Testis (tissue), 3 donors: ENCODE measurements around the gene ATP13A1. TPM values are rescaled to one million over a fixed set of nuclear protein-coding genes. Genes with fewer than 3 reads are reported as not detected.

Source experiments
- DNase-seq: peaks from one replicate; pipeline ENCODE4 v3.0.0-alpha.2; 2019
- H3K27ac ChIP-seq, 2 donors: fragments of 200-600 bp; sonication (generic); one replicate each; pipeline ENCODE4 v1.5.1; 2019
- H3K27me3 ChIP-seq: fragments of 200-600 bp; sonication (generic); one replicate; pipeline ENCODE4 v1.5.1; 2019
- H3K36me3 ChIP-seq: fragments of 200-600 bp; sonication (generic); one replicate; pipeline ENCODE4 v1.5.1; 2017; ENCODE audit warnings: low read depth; ENCODE audit errors: missing control alignments
- H3K4me1 ChIP-seq: fragments of 200-600 bp; sonication (generic); one replicate; pipeline ENCODE4 v1.5.1; 2019
- H3K4me3 ChIP-seq, 2 donors: fragments of 200-600 bp; sonication (generic); one replicate each; pipeline ENCODE4 v1.5.1; 2017 to 2019
- H3K9me3 ChIP-seq: fragments of 200-600 bp; sonication (generic); one replicate; pipeline ENCODE4 v1.5.1; 2017
- POLR2A ChIP-seq: fragments of 450-650 bp; IDR thresholded peaks from one replicate; pipeline ENCODE4 v1.6.1; 2017; ENCODE audit warnings: antibody characterized with exemption, mild to moderate bottlenecking, moderate library complexity
- WGBS, 2 donors: methylation state at CpG; one replicate each; pipeline ENCODE4 v1.1.5; 2018; 5-methylcytosine and 5-hydroxymethylcytosine counted together
- intact Hi-C: fragments of 100-400 bp; cut with DNase I; formaldehyde crosslinking; loops from one replicate; pipeline ENCODE4 v1.15.1; 2023; ENCODE audit warnings: low total_unique reads
- polyA plus RNA-seq: library from polyadenylated mRNA; stranded (reverse); fragments of 350-450 nt; fragmentation: Illumina TruSeq; extraction: RNeasy Lipid Tissue Mini Kit (QIAGEN cat#74804); gene quantifications from one replicate; pipeline ENCODE4 v1.2.3, GENCODE V29; 2014; ENCODE audit warnings: low read depth, low replicate concordance; ENCODE audit not compliant: insufficient read depth
- total RNA-seq, 2 donors: library from RNA; depleted of rRNA; stranded (reverse); fragments of >200 nt; gene quantifications; one replicate each; pipeline ENCODE4 v1.2.3, GENCODE V29; 2016
- TF ChIP-seq, protein P1 (sequence below), 3 experiments: fragments of 450-650 bp in 2 of 3; fragments of 200-600 bp in 1 of 3; sonication (generic) in 1 of 3; IDR thresholded peaks; one replicate each; pipeline ENCODE4 v1.5.1; 2016 to 2019; ENCODE audit warnings: antibody characterized with exemption in 3 of 3, mild to moderate bottlenecking in 2 of 3, moderate library complexity in 1 of 3

The ATP13A1 gene
- total and polyA plus RNA-seq, 3 donors from 2014 or later, result 64.1 to 360 (median 292) TPM

DNA sequence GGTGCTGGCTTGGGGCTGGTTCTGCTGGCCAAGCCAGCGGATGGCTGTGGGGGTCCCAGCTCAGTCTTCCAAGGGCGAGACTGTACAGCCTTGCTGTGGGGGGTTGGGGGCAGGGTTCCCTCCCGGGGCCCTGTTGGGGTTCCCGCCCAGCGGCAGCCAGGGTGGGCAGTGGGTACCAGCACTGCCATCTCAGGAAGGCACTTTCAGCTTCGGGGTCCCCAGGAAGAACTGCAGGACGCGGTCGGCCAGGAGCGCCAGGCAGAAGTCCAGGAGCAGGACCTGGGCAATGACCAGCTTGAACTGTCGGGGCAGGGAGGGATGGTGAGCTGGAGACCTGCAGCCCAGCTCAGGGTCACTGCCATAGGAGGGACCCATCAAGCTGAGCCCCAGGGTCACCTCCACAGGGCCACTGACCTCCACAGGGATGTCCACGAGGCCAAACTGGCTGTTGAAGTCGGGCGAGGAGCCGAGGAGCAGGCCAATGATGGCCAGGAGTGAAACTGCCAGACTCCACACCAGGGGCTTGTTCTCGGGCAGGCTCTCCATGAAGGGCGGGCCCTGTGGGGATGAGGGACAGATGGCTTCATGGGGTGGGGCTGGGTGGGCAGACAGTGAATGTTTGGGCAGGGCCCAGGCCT is 18.1 kb downstream of the ATP13A1 start:
- no peaks in the 10 kb centered on the region for H3K9me3 ChIP-seq
- no peak overlapping the region for H3K27ac ChIP-seq
- intact Hi-C loops, result loop anchor here (5.0 kb wide), 1 partner anchor 113 kb away; no protein-coding TSS in a partner anchor
- no peaks in the 10 kb centered on the region for H3K27me3 ChIP-seq
- H3K36me3 ChIP-seq, result no peaks in the 10 kb centered on the region
- WGBS, 2 donors, result 72 to 91% methylated on average over 2 to 17 of the region's 17 CpGs
- no peak for TF ChIP-seq POLR2A
- TF ChIP-seq, protein P1, sequence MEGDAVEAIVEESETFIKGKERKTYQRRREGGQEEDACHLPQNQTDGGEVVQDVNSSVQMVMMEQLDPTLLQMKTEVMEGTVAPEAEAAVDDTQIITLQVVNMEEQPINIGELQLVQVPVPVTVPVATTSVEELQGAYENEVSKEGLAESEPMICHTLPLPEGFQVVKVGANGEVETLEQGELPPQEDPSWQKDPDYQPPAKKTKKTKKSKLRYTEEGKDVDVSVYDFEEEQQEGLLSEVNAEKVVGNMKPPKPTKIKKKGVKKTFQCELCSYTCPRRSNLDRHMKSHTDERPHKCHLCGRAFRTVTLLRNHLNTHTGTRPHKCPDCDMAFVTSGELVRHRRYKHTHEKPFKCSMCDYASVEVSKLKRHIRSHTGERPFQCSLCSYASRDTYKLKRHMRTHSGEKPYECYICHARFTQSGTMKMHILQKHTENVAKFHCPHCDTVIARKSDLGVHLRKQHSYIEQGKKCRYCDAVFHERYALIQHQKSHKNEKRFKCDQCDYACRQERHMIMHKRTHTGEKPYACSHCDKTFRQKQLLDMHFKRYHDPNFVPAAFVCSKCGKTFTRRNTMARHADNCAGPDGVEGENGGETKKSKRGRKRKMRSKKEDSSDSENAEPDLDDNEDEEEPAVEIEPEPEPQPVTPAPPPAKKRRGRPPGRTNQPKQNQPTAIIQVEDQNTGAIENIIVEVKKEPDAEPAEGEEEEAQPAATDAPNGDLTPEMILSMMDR (IDR thresholded peaks at IDR 0.05), result no peak
- no peak overlapping the region for H3K4me3 ChIP-seq
- peaks cover 4% of the 10 kb centered on the region for H3K4me1 ChIP-seq
- no peak for DNase-seq

DNA sequence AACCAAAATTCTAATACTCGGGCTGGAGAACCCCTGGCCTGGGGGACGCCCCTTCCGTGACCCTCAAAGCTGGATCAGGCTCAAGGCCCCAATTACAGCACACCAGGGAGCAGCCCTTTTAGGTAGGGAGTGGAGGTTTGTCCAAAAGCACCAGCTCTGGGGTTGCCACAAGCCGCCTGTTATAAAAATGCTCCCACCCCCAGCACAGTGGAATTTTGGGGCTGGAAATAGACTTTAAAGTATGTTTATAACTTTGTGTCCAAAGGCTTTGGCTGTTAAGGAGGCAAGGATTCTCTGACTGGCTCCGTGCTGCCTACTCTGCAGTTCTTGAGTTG is 19.5 kb downstream of the ATP13A1 start:
- H3K27ac ChIP-seq, result no peak overlapping the region
- H3K27me3 ChIP-seq, result no peaks in the 10 kb centered on the region
- DNase-seq, result no peak
- H3K4me3 ChIP-seq, result peak overlapping the region in 1 of 2 donors; percentile 80
- WGBS, 2 donors, result 14 to 23% methylated on average over 5 of the region's 5 CpGs
- H3K4me1 ChIP-seq, result peaks cover 4% of the 10 kb centered on the region
- no peak for TF ChIP-seq POLR2A
- TF ChIP-seq, protein P1 (IDR thresholded peaks at IDR 0.05), result no peak
- no peaks in the 10 kb centered on the region for H3K36me3 ChIP-seq
- intact Hi-C loops, result no loop called here
- no peaks in the 10 kb centered on the region for H3K9me3 ChIP-seq

DNA sequence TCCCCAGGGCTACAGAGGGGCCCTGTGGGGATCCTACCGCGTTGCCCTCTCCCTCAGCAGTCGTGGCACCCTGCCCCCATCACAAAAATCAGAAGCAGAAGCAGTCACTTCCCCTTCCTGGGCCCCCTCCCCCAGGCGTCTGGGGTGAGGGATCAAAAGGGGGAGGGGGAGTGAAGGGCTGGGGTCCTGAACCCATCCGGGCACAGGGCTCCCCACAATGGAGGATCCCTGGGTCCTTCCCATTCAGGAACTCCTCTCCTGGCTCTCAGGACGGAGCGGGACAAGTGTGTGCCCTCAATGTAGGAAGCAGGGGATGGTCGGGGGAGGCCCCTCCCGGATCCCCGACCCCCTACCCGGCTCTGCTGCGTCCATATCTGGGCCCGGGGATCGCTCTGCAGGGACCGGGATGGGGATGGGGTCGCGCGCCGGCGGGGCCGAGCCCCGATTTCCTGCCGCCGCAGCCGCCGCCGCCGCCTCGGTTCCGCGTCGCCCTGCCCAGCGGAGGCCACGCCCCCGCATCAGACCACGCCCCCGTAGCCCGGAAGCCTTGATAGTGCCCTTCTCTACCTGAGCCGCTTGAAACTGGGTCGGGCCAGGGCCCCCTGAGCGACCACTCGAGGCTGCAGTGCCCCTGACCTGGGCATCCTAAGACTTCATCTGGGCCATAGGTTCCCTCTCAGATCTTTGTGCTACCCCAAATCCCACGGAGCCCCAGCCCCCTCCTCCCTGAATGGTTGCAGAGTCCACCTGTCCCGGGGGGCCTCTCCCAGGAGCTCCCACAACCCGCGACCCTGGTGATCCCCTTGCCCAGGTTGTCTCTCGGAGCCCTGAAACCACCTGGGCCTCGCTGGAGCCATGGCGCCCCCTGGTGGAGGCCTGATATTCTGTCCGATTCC is 20.1 kb downstream of the ATP13A1 start, which contains the start of gene GMIP:
Gene GMIP, minus strand, starts transcription at position 500 of the 896 bp plus-strand sequence. Its CDS starts 128 bp downstream, at position 372.
- DNase-seq, result peak; percentile 77
- TF ChIP-seq POLR2A, result no peak
- TF ChIP-seq, protein P1 (IDR thresholded peaks at IDR 0.05), result peak; percentile 91 to 95 (median 93)
- intact Hi-C loops, result no loop called here
- no peaks in the 10 kb centered on the region for H3K36me3 ChIP-seq
- H3K4me1 ChIP-seq, result peaks cover 4% of the 10 kb centered on the region
- no peaks in the 10 kb centered on the region for H3K9me3 ChIP-seq
- 0% methylated on average over 13 to 50 of the region's 50 CpGs for WGBS, 2 donors
- H3K4me3 ChIP-seq, result peak within 1 kb of the TSS; percentile 58 to 80
- H3K27me3 ChIP-seq, result no peaks in the 10 kb centered on the region
- peak within 1 kb of the TSS; percentile 12 to 55 for H3K27ac ChIP-seq

DNA sequence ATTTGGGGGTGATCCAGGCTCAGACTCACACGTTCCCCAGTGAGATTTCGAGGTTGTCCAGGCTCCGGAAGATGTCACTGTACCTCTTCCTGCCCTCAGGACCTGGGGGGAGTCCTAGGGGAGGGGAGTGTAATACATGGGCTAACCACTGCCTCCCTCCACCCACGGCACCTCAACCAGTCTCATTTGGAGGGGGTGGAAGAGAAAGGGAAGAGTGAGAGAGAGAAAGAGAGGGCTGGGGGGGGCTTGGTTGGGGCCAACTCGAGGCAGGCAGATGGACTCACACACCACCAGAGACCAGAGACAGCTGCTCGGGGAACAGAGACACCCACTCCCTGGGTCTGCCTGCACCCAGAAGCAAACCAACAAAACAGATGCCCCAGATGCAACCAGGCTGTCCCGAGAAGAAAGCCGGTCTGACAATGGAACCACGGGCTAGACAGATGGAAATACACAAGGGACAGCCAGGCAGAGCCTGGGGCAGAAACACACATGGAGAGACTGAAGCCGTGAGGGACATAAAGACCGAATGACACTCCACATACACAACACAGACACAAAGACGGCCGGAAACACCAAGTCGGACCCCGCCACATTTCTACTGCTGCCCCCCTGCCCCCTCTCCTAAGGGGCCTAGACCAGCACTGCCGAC is 20.8 kb downstream of the ATP13A1 start:
- H3K27ac ChIP-seq, result peak overlapping the region in 1 of 2 donors; percentile 55
- 35 to 36% methylated on average over 15 to 16 of the region's 16 CpGs for WGBS, 2 donors
- H3K9me3 ChIP-seq, result no peaks in the 10 kb centered on the region
- intact Hi-C loops, result no loop called here
- no peak for DNase-seq
- H3K27me3 ChIP-seq, result no peaks in the 10 kb centered on the region
- peaks cover 4% of the 10 kb centered on the region for H3K4me1 ChIP-seq
- no peaks in the 10 kb centered on the region for H3K36me3 ChIP-seq
- no peak for TF ChIP-seq POLR2A
- TF ChIP-seq, protein P1 (IDR thresholded peaks at IDR 0.05), result no peak
- H3K4me3 ChIP-seq, result peak overlapping the region; percentile 58 to 80
